ENCODE results near the gene NAT14. TPM values are rescaled to one million over a fixed set of nuclear protein-coding genes. Genes with fewer than 3 reads are reported as not detected.

The NAT14 gene
- total and polyA plus RNA-seq, 2 of the 8 experiments (the other 6 are each of a cell fraction or from before 2014, with no cell fraction given): 47.1 to 71.2 TPM

GRCh38 chr19:55452749-55453346 lies 32.1 kb upstream of the NAT14 start (continued):
- no peak for TF ChIP-seq RNF2 (IDR thresholded peaks at IDR 0.05; ENCODE audit: borderline replicate concordance, low read depth, low read length, missing control alignments, poor library complexity, severe bottlenecking)
- peak; percentile 7; the same call in 1 of the 2 replicates for TF ChIP-seq SIX5 (IDR thresholded peaks at IDR 0.05; ENCODE audit: low read depth, low read length)
- no peak for TF ChIP-seq KDM5A (IDR thresholded peaks at IDR 0.05; ENCODE audit: low read length)
- no peak for TF ChIP-seq CEBPB (IDR thresholded peaks at IDR 0.05; ENCODE audit: low read depth, low read length)
- TF ChIP-seq EP300 (IDR thresholded peaks at IDR 0.05; ENCODE audit: borderline replicate concordance in 1 of 2, low read depth in 2 of 2, low read length in 2 of 2): peak in 1 of 2 experiments; percentile 94; a peak in 2 of 3 replicates
- no peak for TF ChIP-seq SUZ12 (IDR thresholded peaks at IDR 0.05; ENCODE audit: low read length)
- no peak for TF ChIP-seq SIRT6 (IDR thresholded peaks at IDR 0.05; ENCODE audit: low read length)
- no peak for TF ChIP-seq ATF3 (IDR thresholded peaks at IDR 0.05; ENCODE audit: insufficient read depth, low read depth, low read length)
- TF ChIP-seq MAFK (IDR thresholded peaks at IDR 0.05; ENCODE audit: low read depth, low read length): no peak
- TF ChIP-seq CHD7 (IDR thresholded peaks at IDR 0.05; ENCODE audit: insufficient replicate concordance, low read length): no peak
